Measurements from ENCODE around the gene TRABD2B. TPM values are rescaled to one million over a fixed set of nuclear protein-coding genes. Genes with fewer than 3 reads are reported as not detected.

Gene TRABD2B
- total RNA-seq, 1 experiment from 2014 or later: 0.05 TPM

GRCh38 chr1:47934243-47934805, 62.9 kb downstream of the TRABD2B start:
- intact Hi-C loops (cut with micrococcal nuclease): loop anchor here (5.0 kb wide), 1 partner anchor 147 kb away; no protein-coding TSS in a partner anchor
- 0 out of 4 replicates have a peak, but pooled peaks cover 0 to 3% of the 10 kb centered on the region in 2 experiments for H3K4me1 ChIP-seq (ENCODE audit: control insufficient read depth in 1 of 2, insufficient read depth in 2 of 2, low read length in 2 of 2)
- RAD21 ChIA-PET (ENCODE audit: low non-redundant PET in 1 of 2, low total read pairs in 2 of 2, uncharacterized antibody in 2 of 2, unreplicated experiment in 2 of 2): no interaction called here
- no peak overlapping the region for H3K4me2 ChIP-seq (ENCODE audit: low read length)
- no peak overlapping the region for H2AFZ ChIP-seq (ENCODE audit: low read depth, low read length, poor library complexity, severe bottlenecking)
- no peak for TF ChIP-seq SP1 (IDR thresholded peaks at IDR 0.05; ENCODE audit: low read depth)
- TF ChIP-seq EGR1 (IDR thresholded peaks at IDR 0.05; ENCODE audit: low read depth): no peak
- no peak for TF ChIP-seq FOSL1 (IDR thresholded peaks at IDR 0.05; ENCODE audit: low read depth)
- TF ChIP-seq ZNF274 (IDR thresholded peaks at IDR 0.05; ENCODE audit: low read depth, low read length): no peak
- TF ChIP-seq MAX (IDR thresholded peaks at IDR 0.05): no peak
- TF ChIP-seq SIN3A (IDR thresholded peaks at IDR 0.05; ENCODE audit: low read depth): no peak
- peaks cover 2% of the 10 kb centered on the region for H3K27me3 ChIP-seq (ENCODE audit: insufficient read depth, low read length)
- no peaks in the 10 kb centered on the region for H4K20me1 ChIP-seq (ENCODE audit: insufficient read depth)
- H3K9me3 ChIP-seq (ENCODE audit: control insufficient read depth in 1 of 2, insufficient read depth in 1 of 2, low read depth in 1 of 2, low read length in 2 of 2): no peaks in the 10 kb centered on the region
- no TSS peak for BruUV-seq (replicated peaks)
- no peaks in the 10 kb centered on the region for H3K79me2 ChIP-seq (ENCODE audit: insufficient read depth, low read length)
- DNase-seq (ENCODE audit: low read depth, low spot score) (no peak), ATAC-seq (no peak)
- H3K9me2 ChIP-seq (ENCODE audit: insufficient read depth): no peaks in the 10 kb centered on the region
- H3K27ac ChIP-seq (ENCODE audit: low read depth, low read length): no peak overlapping the region
- CTCF ChIA-PET: no interaction called here
- POLR2A ChIA-PET: no interaction called here
- H3K36me3 ChIP-seq (ENCODE audit: control insufficient read depth in 1 of 2, insufficient read depth in 2 of 2, low read length in 2 of 2): no peaks in the 10 kb centered on the region
- no peak overlapping the region for H3K9ac ChIP-seq (ENCODE audit: low read length)
- no peak overlapping the region for H3K4me3 ChIP-seq (replicated peaks in 1 of 2; ENCODE audit: low read depth in 1 of 2, low read length in 2 of 2)

- no peak overlapping the region for H2AFZ ChIP-seq (ENCODE audit: low read depth, low read length, poor library complexity, severe bottlenecking)
- H3K4me1 ChIP-seq (ENCODE audit: control insufficient read depth in 1 of 2, insufficient read depth in 2 of 2, low read length in 2 of 2): 0 out of 4 replicates have a peak, but pooled peaks cover 0 to 3% of the 10 kb centered on the region in 2 experiments
- BruUV-seq (replicated peaks): no TSS peak
- ChIA-PET RAD21 (ENCODE audit: low non-redundant PET in 1 of 2, low total read pairs in 2 of 2, uncharacterized antibody in 2 of 2, unreplicated experiment in 2 of 2) (no interaction called here), POLR2A (interaction anchor here (0.7 kb wide), 1 partner anchor 502 kb away, joined by 3 read pairs; no protein-coding TSS in a partner anchor), CTCF (no interaction called here)
- H3K79me2 ChIP-seq (ENCODE audit: insufficient read depth, low read length): no peaks in the 10 kb centered on the region
- TF ChIP-seq REST (IDR thresholded peaks at IDR 0.05; ENCODE audit: low read depth) (no peak), EZH2 (IDR thresholded peaks at IDR 0.05) (no peak), CEBPB (IDR thresholded peaks at IDR 0.05; ENCODE audit: low read depth) (no peak), EZH2phosphoT487 (IDR thresholded peaks at IDR 0.05; ENCODE audit: borderline replicate concordance) (no peak), SP1 (IDR thresholded peaks at IDR 0.05; ENCODE audit: low read depth) (no peak)
- H3K36me3 ChIP-seq (ENCODE audit: control insufficient read depth in 1 of 2, insufficient read depth in 2 of 2, low read length in 2 of 2): no peaks in the 10 kb centered on the region
- H3K4me2 ChIP-seq (ENCODE audit: low read length): no peak overlapping the region
- H3K27ac ChIP-seq (ENCODE audit: low read depth, low read length): no peak overlapping the region
- peaks cover 6% of the 10 kb centered on the region for H3K27me3 ChIP-seq (ENCODE audit: insufficient read depth, low read length)
- H3K9me3 ChIP-seq (ENCODE audit: control insufficient read depth in 1 of 2, insufficient read depth in 1 of 2, low read depth in 1 of 2, low read length in 2 of 2): no peaks in the 10 kb centered on the region
- no peak overlapping the region for H3K4me3 ChIP-seq (replicated peaks in 1 of 2; ENCODE audit: low read depth in 1 of 2, low read length in 2 of 2)
- no peak overlapping the region for H3K9ac ChIP-seq (ENCODE audit: low read length)
- ATAC-seq (no peak), DNase-seq (ENCODE audit: low read depth, low spot score) (no peak)
- intact Hi-C loops (cut with micrococcal nuclease): loop anchor here (5.0 kb wide), 1 partner anchor 145 kb away; no protein-coding TSS in a partner anchor
- no peaks in the 10 kb centered on the region for H3K9me2 ChIP-seq (ENCODE audit: insufficient read depth)
- no peaks in the 10 kb centered on the region for H4K20me1 ChIP-seq (ENCODE audit: insufficient read depth)
These were observed 64.4 kb downstream of the TRABD2B start for GRCh38 chr1:47932743-47933142.

Measured in HCT116 (cell line).